ENCODE data around the gene CHRNA5.

- no peak for TF ChIP-seq CTCF (conservative IDR thresholded peaks at IDR 0.05)
- TF ChIP-seq ZFX (IDR thresholded peaks at IDR 0.05) = 0 out of 2 replicates have a peak, but pooled peaks have one; percentile 18
Measured at GRCh38 chr15:78540871-78541743, 24.2 kb upstream of the CHRNA5 start.
